ENCODE measurements around the gene SERPINE1.

GRCh38 chr7:101160910-101161309 lies 34.0 kb downstream of the SERPINE1 start:
- no peak for TF ChIP-seq CTCF (conservative IDR thresholded peaks at IDR 0.05 in 1 of 2, IDR thresholded peaks at IDR 0.05 in 1 of 2; ENCODE audit: extremely low read depth in 1 of 2, insufficient read depth in 1 of 2, low read depth in 1 of 2, low read length in 2 of 2)
- no peak for TF ChIP-seq EZH2 (IDR thresholded peaks at IDR 0.05; ENCODE audit: borderline replicate concordance, low read length)
